GM23248 (cell line): ENCODE data around the gene TP53INP2.

Source experiments
- EZH2 ChIP-seq: fragments of 200-600 bp; sonication (generic); IDR thresholded peaks from 2 replicates; pipeline ENCODE4 v1.6.1; 2018; ENCODE audit warnings: antibody characterized with exemption, mild to moderate bottlenecking; ENCODE audit not compliant: insufficient read depth, poor library complexity, severe bottlenecking
- EZH2phosphoT487 ChIP-seq: fragments of 200-600 bp; sonication (generic); IDR thresholded peaks from 2 replicates; pipeline ENCODE4 v1.6.1; 2018; ENCODE audit warnings: antibody characterized with exemption, moderate library complexity, mild to moderate bottlenecking, low read depth; ENCODE audit not compliant: insufficient read depth

DNA sequence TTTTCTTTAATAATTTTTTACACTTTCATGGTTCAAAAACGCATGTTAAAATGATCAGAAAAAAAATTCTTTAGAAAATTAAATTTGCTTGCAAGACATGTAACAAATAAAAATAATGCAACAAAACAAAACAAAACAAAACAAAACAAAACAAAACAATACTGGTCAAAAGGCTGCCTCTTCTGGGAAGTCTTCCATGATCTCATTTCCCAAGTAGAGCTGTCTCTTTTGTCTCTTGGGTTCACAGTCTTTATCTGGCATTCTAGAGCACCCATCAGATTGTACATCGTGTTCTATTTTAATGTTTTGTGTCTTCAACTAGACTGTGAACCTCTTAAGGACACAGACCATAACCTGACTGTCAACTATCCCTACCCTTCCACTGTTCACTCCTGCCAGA is 25.3 kb downstream of the TP53INP2 start:
- no peak for TF ChIP-seq EZH2
- TF ChIP-seq EZH2phosphoT487: no peak
